NCI-H524 treated with DMSO at 0.1 percent for 48 hours (cell line): ENCODE data around the gene HMOX1.
"Not testable (repeated sequence)": the region's sequence is repeated elsewhere in the genome, so short reads cannot be mapped to it uniquely, and the experiment has no call there.

Experiments used
- DNase-seq: peaks from one replicate; lab custom pipeline; 2025; lab: John Stamatoyannopoulos, UW

The HMOX1 gene

DNA sequence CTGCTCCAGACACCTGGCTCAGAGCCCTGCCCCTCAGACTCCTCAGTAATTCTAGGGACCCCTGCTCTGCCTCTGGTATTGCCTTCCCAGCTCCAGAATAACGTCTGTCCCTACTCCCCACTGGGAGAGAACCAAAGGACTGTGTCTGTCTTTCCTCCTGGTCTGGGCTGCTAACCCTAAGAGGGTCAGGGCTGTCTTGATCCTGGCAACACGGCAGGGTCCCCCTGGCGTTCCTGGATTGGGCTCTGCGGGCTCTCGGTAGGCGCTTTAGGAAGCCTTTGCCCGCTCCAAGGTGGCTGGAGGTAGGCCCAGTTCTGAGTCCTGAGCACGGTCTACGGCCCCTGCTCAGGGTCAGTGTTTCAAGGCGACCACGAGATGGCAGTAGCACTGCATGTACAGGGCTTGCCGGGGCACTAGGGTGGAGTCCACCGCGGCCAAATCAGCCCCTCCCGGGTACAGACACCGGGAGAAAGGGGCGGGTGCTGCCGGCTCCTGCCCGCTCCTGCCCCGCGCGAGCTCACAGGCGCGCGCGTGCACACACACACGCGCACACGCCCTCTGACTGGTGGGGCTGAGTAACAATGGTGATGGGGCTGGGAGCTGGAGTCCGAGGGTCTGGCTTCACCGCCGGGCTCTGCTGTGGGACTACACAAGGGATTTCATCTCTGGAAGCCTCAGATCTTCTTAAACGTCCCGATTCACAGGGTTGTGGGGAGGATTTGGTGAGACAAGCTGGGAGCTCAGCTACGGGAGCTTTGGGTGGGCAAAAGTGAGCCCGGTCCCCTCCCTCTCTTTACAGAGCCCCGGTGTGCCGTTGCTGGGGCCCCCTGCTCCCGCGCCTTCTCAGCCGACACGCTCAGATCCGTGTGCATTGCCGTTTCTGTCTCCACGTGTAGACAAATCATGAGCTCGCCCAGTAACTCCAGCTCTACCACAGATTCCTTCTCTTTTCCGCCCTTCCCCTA lies 30.1 kb upstream of the HMOX1 start:
- DNase-seq: peak; percentile 81

DNA sequence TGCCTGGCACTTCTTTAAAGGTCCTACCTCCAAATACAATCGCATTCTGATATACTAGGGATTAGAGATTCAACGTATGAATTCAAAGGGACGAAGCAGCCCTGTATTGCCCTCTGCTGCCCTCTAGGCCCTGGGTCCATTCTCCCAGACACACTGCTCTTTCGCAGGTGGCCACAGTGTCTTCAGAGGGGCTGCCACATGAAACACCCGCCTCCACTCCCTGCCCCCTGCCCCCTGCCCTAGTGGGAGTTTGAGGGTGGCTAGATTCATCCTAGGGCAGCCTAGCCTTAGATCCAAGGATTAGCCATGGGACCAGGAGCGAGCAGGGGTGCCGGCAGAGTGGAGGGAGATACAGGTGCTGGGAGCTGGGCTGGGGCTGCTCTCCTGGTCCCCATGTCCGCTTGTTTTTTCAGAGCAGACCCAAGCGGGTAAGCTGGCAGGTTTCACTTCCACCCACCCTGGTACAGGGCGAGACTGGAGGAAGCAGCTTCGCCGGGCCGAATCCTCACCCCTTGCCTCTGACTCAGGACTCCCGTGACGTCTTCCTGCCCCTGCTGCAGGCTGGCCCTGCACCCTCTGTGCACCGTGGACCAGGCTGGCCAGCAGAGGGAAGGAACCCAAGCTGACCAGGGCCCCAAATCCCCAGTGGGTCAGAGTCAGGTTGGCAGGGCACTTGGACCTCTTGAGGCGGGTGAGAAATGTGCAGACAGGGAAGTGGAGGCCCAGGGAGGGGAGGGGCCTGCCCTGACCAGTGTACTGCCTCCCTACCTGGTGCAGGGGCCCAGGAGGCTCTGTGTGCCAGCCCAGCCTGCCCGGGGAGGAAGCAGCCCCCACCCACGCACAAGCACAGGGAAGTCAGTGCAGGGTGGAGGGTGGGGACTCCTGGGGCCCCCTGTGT lies 28.4 kb upstream of the HMOX1 start:
- no peak for DNase-seq

DNA sequence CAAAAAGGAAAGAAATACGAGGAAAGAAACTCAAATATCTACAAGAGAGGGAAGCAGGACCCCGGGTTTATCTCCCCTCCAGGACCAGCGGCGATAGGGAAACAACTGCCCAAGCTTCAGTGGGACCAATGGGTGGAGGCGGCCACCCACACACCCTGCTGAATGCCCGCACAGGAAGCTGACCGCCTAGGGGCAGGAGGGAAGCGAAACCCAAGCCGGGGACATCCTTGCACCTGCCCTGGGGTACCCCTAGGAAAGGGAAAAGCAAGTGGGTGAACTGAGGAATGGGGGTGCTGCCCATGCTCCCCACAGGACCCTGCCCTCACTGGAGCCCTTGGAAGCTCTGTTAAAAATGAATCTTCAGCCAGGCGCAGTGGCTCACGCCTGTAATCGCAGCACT lies 27.6 kb upstream of the HMOX1 start:
- no peak for DNase-seq

DNA sequence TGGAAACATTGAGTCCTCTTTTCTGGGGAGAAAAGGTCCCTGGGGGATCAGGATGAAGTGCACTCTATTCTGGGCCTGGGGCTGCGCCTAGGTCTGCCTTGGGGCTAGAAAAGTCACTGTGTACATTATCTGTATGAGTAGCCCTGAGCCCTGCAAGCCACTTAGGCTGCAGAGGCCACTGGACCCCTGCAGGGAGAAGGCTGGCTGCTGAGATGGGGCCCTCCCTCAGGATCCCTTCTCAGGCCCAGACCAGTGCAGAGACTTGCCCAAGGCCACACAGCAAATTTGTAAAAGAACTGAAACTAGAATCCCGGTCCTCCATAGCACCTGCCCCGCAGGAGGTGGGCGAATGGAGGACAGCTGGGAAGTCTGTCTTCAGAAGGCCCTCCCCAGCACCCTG lies 26.8 kb upstream of the HMOX1 start:
- DNase-seq: no peak

DNA sequence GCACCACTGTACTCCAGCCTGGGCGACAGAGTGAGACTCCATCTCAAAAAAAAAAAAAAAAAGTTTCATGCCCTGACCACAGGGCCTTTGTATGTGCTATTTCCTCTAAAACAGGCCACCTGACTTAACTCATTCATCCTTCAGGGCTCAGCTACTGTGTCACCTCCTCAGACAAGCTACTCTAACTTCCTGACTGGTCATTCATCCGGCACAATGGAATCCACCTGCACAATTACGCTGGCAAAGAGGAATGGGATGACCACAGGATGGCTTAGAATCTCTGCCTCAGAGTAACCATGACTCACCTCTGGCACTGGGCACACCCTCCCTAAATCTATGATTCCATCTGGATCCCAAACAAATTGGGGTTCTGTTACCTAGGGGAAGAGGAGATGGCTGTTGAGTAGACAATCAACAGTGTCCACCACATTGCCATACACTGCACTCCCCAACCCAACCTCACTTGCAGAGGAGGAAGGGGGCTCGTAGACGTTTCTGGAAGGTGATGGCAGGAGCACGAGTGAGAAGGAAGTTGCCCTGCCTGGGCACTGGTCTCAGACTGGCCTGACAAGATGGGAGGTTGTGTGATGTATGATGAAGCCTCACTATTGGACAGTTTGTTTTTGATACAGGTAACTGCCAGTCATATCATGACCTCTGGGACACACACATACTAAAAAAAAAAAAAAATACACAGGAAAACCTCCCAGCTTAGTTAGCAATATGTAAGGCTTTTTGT lies 22.8 kb upstream of the HMOX1 start:
- no peak for DNase-seq

DNA sequence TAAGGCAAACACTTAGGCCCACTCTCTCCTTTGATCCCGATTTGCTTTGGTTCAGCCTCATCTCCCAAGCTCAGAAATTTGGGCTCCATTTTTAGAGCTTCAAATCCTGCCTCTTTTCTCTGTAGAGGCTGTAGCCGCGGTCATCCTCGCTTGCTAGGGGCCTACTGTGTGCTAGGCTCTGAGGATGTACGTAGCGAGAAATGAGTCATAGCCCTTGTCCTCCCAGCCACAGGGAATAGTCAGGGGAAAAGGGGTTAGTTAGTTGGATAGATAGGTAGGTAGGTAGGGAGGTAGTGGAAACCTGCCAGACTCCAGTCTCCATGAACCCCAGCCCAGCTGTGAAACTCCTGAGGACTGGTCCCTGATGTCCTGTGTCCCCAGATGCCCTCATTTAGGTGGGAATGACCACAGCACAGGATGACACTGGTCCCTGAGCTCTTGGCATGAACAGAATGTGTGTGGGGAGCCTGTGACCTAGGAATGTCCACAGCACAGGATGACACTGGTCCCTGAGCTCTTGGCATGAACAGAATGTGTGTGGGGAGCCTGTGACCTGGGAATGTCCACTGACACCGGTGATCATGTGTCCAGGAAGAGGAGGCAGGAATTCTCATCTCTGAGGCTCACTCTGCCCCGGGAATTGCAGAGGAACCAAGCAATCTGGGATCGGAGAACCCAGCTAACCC lies 21.4 kb upstream of the HMOX1 start:
- DNase-seq: no peak

DNA sequence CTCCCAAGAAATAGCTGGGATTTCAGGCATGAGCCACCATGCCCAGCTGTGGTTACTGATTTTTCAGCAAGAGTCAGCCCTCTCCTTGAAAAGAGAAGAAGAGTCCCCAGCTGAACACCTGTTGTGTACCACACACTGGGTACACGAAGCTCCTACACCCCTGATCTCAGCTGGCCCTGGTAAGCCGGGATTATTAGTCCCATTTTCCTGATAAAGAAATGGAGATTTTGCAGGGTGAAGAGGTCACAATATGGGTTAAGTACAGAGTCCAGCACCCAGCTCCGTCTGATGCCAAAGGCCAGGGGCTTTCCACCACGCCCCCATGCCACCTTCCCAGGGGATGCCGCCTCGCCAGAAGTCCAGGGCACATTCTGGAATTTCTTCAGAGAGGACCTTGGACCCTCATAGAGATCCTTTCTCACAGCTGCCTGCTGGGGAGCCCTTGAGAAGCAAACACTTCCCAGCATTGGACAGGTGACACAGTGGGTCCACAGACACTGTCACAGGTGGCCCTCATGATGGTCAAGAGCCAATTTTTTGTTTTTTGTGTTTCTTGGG lies 19.8 kb upstream of the HMOX1 start:
- no peak for DNase-seq

DNA sequence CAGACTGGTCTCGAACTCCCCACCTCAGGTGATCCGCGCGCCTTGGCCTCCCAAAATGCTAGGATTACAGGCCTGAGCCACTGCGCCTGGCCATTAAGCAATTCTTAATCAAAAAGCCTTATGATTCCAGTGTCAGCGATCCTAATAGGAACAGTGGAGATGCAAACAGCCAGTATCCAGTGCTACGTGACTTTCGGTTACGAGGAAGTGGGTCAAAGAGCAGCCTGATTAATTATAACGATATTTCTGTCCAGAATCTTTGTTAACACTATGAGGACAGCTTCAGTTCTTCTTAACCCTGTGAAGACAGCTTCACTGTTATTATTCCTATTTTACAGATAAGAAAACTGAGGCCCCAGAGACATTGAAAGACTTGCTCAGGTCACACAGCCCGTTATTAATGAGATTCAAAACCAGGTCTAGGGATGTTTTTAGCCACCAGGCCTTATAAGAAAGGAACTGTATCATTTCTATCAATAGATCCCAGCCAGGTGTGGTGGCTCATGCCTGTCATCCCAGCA lies 17.3 kb upstream of the HMOX1 start:
- no peak for DNase-seq

DNA sequence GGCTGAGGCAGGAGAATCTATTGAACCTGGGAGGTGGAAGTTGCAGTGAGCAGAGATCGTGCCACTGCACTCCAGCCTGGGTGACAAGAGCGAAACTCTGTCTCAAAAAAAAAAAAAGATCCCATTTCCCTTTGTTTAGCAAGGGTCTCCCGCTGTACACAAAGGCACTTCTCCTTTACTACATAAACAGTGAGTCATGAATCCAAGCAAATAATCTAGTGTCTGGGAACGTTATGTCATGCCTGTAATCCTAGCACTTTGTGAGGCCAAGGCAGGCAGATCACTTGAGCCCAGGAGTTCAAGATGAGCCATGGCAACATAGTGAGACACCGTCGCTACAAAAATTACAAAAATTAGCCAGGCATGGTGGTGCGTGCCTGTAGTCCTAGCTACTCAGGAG lies 16.7 kb upstream of the HMOX1 start:
- DNase-seq: not testable (repeated sequence)

DNA sequence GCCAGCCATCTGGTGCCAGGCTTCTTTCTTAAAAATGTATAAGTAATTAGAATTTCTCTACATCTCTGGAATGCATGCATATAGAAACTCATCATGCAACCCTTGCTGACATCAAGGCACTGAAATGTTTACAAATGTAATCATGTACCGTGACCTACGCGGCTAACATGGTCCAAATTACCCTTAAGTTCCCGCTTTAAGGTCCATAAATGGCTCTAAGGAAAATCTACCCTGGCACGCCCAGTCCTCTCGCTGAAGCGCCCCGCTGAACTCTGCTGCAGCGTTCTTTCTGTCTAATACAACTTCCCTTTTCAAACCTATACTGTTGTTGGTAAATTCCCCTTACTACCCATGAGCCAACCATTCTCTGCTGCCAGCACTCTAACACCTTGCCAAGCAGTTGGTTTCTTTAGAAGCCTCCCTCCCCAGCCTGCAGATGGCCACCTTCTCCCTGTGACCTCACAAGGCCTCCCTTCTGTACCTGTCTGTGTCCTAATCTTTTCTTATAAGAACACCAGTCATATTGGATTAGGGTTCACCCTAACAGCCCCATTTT lies 13.5 kb upstream of the HMOX1 start:
- no peak for DNase-seq

DNA sequence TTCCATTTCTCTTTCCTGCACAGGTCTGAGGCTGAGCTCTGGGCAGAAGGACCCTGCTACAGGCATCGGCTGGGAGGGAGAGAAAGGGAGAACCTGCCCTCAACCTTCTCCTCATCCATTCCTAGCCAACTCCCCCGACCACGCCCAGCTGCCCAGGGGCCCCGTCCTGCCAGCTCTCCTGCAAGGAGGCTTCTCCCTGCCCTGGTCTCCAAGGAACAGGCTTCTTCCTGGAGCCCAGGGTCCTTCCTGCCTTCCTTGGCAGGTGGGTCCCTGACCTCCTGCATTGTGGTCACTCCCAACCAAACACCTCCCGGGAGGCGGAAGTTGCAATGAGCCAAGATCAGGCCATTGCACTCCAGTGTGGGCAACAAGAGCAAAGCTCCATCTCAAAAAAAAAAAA lies 12.5 kb upstream of the HMOX1 start:
- no peak for DNase-seq

DNA sequence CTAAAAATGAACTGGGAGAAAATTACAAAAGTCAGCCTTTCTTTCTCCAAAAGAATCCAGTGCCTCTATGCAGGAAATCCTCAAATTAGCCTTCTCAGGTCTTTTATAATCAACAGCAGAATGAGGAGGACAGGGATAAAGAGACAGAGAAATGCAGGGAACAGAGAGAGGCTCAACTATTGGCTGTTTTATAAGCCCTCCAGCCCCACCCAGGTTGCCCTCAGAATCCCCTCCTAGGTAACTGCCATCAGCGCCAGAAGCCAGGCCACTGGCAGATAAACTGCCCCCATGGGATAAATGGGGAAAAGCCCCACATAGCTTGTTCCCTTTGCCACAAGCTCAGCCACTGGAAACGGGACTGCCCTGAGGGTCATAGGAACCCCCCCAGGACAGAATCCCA lies 10.9 kb upstream of the HMOX1 start:
- peak; percentile 32 for DNase-seq

DNA sequence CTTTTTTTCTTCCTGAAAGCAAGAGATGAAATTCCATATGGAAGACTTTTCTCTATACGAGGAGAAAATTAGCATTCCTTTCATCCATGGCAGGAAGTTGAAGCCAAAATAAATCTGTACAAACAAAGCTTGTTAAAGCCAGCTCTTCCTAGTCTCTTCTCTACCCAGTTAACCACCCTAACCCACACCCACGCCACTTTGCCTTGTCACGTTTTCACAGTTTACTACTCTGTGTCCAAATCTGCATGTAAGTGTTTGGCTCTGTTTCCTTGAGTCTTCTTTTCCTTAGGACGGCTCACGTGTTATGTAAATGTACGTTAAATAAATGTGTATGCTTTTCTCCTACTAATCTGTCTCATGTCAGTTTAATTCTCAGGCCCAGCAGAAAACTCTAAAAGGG lies 7.1 kb upstream of the HMOX1 start:
- no peak for DNase-seq

DNA sequence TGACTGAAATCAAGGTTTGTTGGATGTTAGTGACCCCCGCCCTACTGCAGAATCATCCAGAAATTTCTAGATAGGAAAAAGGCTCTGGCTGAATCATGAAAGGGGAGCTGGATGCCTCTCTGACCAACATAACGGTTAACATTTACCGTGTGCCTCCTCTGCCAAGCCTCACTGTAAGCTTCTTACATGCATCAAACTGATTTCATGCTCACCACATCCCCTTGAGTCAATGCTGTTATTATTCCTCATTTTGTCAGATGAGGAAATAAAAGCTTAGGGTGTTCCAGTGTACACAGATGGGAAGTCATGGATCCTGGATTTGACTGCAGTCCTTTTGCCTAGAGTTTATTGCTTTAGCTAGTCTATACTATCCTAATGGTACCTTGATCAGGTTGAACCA lies 5.9 kb upstream of the HMOX1 start:
- DNase-seq: no peak

DNA sequence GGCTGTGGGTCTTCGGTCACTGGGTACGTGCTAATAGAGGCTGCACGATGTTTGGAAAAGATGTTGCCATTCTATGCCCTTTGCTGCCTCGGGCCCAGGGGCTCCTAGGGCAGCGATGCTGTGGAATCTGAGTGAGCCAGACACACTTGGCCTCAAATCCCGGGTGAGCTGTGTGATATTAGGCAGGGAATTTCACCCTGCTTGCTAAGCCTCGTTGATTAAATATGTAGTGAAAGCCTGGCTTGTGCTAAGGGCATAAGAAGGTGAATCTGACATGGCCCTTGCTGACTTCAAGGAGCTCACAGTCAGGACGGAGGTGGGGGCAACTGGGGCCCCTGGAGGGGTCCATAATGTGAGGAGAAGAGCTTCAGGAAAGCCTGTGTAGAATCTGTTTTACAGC lies 5.4 kb upstream of the HMOX1 start:
- DNase-seq: no peak

DNA sequence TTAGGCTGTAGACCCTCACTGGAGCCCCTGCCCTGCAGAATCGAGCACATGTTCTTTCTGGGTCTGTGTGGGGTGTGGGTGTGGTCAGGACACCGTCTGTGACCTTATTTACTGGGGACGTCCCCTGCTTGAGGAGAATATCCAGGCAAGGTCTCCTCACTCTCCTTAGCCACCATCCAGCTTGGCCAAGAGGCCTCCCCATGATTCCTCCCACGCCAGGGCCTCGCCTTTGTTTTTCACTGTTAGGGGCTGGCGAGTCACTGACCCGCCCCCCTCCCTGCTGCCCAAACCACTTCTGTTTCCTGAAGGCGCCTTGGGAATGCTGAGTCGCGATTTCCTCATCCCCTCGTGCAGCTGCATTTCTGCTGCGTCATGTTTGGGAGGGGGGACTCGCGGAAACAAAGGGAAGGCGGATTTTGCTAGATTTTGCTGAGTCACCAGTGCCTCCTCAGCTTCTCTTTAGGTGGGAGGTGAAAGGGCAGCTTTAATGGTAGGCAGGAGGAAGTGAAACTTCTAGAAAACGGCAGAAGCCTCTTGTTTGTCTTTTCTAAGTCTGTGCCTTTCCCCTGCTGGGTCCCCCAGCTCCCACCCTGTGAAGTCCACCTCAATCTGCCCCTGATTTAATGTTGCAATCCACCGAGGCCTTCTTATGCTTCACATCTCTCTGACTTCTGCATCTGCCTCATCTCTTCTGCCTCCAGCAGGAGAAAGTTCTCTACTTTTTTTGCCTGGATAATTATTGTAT lies 4.0 kb upstream of the HMOX1 start:
- DNase-seq: no peak

DNA sequence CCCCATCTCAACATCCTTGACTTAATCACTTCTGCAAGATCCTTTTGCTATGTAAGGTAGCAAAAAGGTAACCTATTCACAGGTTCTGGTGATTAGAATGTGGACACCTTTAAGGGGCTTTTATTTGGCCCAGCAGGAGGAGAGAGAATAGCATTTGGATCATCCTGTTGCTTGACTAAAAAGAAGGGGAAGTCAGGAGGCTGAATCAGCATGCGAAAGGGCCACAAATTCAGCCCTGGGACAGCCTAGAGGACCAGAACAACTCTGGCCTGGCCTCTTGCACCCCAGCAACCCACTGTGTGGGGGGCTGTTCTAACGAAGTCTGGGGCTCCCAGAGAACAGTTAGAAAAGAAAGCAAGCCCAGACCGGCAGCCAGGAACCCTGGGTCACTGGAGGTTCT lies 3.2 kb upstream of the HMOX1 start:
- DNase-seq: no peak

DNA sequence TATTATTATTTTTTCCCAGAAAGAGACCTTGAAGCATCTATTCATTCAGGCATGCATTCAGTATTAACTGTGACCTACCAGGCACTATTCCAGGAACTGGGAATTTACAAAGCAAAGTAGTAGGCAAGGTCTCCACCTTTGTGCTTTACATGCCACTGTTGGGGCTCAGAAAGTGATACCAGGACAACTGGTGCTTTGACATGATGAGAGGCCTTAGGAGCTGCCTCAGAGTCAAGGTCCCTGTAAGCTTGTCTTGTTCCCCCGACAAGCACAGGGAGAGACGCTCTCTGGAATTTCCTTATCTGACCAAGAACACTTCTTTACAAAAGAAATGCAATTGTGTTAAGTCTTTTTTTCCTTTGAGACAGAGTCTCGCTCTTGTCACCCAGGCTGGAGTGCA lies 2.3 kb upstream of the HMOX1 start:
- DNase-seq: no peak

DNA sequence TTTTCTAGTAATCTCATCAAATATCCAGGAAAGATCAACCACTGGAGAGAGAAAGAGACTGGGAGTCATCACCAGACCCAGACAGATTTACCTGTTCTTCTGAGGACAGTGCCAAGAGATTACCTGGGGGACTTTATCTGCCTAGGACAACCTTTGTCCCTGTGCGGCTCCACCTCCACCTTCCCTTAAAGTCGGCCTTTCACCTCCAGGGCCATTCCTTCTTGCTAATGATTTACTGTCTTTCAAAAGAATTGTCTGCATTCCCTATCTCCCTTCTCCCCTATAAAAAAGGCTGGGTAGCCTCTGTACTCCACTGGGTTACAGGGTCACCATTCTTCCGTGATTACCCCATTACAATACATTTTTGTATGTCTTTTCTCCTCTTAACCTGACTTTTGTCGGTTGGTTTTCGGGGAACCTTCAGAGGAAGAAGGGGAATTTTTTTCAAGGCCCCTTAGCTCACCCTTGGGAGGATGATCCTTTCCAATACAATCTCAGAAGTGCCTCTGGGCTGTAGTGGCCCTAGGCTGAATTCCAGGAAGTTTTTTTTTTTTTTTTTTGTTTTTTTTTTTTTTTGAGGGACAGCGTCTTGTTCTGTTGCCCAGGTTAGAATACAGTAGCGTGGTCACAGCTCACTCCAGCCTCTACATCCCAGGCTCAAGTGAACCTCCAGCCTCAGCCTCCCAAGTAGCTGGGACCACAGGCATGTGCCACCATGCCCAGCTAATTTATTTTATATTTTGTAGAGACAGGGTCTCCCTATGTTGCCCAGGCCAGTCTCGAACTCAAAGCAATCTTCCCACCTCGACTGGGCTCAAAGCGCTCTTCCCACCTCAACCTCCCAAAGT lies 1.5 kb upstream of the HMOX1 start:
- DNase-seq: no peak
